NCI-H748 (cell line): ENCODE measurements around the gene NEGR1.

ENCODE experiments used
- DNase-seq: peaks from one replicate; lab custom pipeline; 2025; ENCODE audit not compliant: unreplicated experiment; lab: John Stamatoyannopoulos, UW

Gene NEGR1

GRCh38 chr1:72235062-72235461 lies 47.3 kb downstream of the NEGR1 start:
- no peak for DNase-seq

DNA sequence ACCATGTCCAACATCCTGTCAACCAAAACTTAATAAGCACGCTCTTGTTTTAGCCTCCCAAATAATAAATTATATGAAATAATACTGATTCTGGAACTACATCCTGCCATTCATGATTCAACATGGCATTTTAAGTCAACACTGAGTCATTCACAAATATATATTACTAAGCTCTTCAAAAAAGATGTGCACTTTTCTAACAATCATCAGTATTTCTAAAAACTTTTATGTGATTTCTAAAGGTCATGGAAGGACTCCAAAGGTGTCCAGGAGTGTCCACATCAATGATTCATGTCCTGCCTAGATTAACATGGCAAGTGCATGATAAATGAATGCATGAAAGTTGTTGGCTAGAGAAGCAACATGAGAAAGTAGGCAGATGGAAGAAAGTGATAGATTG lies 51.6 kb downstream of the NEGR1 start:
- DNase-seq = no peak

DNA sequence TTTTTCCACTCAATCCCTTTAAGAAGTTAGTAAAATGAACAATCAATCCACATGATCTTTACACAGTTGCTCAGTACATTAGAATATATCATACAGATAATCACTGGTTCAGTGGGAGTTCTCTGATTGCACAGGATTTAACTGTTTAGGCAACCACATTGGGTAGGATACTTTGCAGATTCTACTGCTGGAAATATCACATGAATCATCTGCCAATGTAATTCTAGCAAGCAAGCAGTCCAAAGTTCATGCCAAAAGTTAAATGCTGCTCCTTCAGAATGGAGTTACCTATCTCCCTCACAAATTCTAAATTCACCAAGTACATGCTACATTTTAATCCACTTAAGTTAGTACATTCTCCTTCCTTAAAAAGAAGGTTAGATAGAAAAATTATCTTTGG lies 52.4 kb downstream of the NEGR1 start:
- DNase-seq = no peak

GRCh38 chr1:72227667-72228066 lies 54.7 kb downstream of the NEGR1 start:
- no peak for DNase-seq

GRCh38 chr1:72224506-72224905 lies 57.8 kb downstream of the NEGR1 start:
- DNase-seq = no peak

DNA sequence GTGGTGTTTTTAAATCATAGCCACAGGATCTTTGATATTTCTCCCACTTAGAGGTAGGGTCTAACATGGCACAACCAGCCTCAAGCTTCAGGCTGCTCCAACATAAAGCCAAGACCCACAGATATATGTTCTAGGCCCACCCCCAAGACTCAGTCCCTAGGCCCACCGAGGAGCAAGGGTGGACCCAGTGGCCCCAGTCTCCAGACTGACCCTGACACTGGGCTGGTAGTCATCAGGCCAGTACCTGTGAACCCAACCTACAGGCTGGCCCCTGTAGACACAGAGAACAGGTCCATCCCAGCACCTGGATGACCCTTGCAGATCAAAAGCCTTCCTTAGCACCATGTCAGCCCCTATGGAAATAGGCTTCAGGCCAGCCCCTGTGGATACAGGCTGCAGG lies 60.5 kb downstream of the NEGR1 start:
- DNase-seq = no peak

- DNase-seq = no peak
Measured at GRCh38 chr1:72218141-72218739, 64.1 kb downstream of the NEGR1 start.

DNA sequence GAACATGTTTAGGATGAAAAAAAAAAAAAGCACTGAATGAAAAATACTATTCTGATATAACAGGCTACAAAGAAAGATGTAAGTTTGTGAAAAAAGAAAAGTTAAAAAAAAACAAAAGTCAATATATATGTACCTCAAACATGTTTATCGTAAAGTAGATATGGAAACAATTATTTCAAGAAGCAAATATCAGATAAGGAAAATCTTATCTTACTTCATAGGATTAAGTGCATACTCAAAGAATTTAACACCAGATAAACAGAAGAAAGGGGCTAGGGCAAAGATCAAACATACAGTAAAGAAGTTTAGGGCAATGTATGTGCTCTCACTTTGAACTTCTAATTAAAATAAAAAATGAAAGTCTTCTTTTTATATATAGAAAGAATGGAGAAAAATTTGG lies 75.3 kb downstream of the NEGR1 start:
- DNase-seq = no peak

GRCh38 chr1:72202761-72203160 lies 79.6 kb downstream of the NEGR1 start:
- DNase-seq = no peak

- no peak for DNase-seq
Measured at GRCh38 chr1:72197786-72198185, 84.6 kb downstream of the NEGR1 start.

- DNase-seq = no peak
Measured at GRCh38 chr1:72186733-72187307, 95.5 kb downstream of the NEGR1 start.

GRCh38 chr1:72184099-72184701 lies 98.1 kb downstream of the NEGR1 start:
- DNase-seq = no peak

DNA sequence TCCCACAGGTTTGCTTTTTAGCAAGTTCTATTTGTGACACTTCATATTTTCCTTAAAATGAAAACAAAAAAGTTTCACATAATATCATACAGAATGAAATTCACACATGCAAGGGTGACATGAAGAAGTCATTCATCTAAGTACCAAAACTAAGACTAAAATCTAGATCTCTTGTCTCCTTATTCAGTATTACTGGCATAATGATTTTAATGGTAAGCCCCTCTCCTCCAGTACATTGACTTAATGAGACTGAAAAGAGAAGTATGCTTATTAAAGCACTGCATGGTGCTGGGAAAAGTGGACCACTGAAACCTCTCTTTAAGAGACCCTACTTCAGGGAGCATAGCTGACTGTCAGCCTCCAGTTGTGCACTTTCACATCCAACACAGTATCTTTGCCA lies 99.5 kb downstream of the NEGR1 start:
- DNase-seq = no peak

- no peak for DNase-seq
Measured at GRCh38 chr1:72178266-72178665, 104.1 kb downstream of the NEGR1 start.

GRCh38 chr1:72177711-72178110 lies 104.6 kb downstream of the NEGR1 start:
- DNase-seq = no peak

DNA sequence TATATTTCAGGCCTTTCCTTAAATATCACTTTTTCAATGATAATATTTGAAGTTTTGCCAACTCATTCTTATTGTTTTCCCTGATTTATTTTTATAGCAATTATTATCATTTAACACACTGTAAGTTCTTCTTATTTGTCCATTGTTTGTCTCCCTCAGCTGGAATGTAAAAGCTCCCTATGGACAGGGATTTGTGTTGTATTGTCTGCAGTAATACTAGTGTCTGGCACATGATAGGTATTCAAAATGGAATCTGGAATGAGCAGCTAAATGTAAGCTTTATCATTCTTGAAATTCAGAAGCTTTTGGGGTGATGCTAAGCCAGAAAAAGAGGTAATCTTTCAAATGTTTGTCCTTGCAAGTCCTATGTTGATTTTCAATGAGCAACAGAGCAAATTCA lies 112.1 kb downstream of the NEGR1 start:
- no peak for DNase-seq

DNA sequence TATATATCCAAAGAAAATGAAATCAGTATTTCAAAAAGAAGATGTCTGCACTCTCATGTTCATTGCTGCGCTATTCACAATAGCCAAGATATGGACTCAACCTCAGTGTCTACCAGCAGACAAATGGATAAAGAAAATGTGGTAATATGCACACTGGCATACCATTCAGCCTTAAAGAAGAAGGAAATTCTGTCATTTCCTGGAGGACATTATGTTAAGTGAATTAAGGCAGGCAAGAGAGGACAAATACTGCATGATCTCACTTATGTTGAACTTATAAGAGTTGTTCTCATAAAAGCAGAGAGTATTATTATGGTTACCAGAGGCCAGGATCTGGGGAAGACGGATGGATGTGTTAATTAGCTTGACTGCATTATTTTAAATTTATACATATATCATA lies 115.9 kb downstream of the NEGR1 start:
- no peak for DNase-seq

- DNase-seq = no peak
Measured at GRCh38 chr1:72150508-72150907, 131.8 kb downstream of the NEGR1 start.

- DNase-seq = no peak
Measured at GRCh38 chr1:72141875-72142274, 140.5 kb downstream of the NEGR1 start.

GRCh38 chr1:72140222-72140621 lies 142.1 kb downstream of the NEGR1 start:
- DNase-seq = no peak

- DNase-seq = no peak
Measured at GRCh38 chr1:72137656-72138055, 144.7 kb downstream of the NEGR1 start.

GRCh38 chr1:72129869-72130268 lies 152.5 kb downstream of the NEGR1 start:
- DNase-seq = no peak
